Measurements from ENCODE around the gene INO80. TPM values are rescaled to one million over a fixed set of nuclear protein-coding genes. Genes with fewer than 3 reads are reported as not detected.

Gene INO80
- total and polyA plus RNA-seq, 2 donors (not counting 1 experiment from before 2014, with no cell fraction given): 5.7 to 34.0 TPM

DNA sequence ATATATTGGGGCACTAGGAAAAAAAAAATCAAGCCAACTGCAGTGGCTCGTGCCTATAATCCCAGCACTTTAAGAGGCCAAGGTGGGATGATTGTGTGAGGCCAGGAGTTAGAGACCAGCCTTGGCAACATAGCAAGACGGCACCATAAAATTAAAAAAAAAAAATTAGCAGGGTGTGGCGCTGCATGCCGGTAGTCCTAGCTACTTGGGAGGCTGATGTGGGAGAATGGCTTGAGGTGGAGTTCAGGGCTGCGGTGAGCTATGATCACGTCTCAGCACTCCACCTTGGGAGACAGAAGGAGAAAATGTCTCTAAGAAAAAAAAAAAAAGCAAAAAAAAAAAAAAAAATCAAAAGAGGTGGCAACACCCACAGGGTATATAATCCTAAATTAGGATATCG lies 49.6 kb downstream of the INO80 start:
- Histone ChIP-seq H3K4me1 (ENCODE audit: control insufficient read depth, extremely low read depth, insufficient read depth, low read length) (no peaks in the 10 kb centered on the region), H4K20me1 (ENCODE audit: control insufficient read depth, extremely low read depth, insufficient read depth, low read length) (no peaks in the 10 kb centered on the region), H3K36me3 (ENCODE audit: control insufficient read depth, insufficient read depth, low read length) (peaks cover 9% of the 10 kb centered on the region), H3K27ac (ENCODE audit: insufficient read depth, low read length) (no peak overlapping the region), H3K4me3 (replicated peaks in 1 of 4; ENCODE audit: control extremely low read depth in 1 of 4, insufficient read depth in 1 of 4, low read depth in 3 of 4, low read length in 4 of 4) (no peak overlapping the region), H3K9ac (ENCODE audit: insufficient read depth, low read length) (no peak overlapping the region), H3K27me3 (ENCODE audit: control insufficient read depth, insufficient read depth, low read length) (no peaks in the 10 kb centered on the region), H3K9me3 (ENCODE audit: control insufficient read depth, insufficient read depth, low read depth, low read length) (peaks cover 1% of the 10 kb centered on the region), H3K4me2 (ENCODE audit: extremely low read depth, insufficient read depth, low read length) (no peak overlapping the region), H3K79me2 (ENCODE audit: control insufficient read depth, insufficient read depth, low read length) (no peaks in the 10 kb centered on the region), H2AFZ (ENCODE audit: low read length) (no peak overlapping the region)
- no peak for DNase-seq (ENCODE audit: low read depth in 2 of 2)
- no peak for TF ChIP-seq EZH2 (IDR thresholded peaks at IDR 0.05; ENCODE audit: low read length, missing control alignments)
- TF ChIP-seq, protein P1, sequence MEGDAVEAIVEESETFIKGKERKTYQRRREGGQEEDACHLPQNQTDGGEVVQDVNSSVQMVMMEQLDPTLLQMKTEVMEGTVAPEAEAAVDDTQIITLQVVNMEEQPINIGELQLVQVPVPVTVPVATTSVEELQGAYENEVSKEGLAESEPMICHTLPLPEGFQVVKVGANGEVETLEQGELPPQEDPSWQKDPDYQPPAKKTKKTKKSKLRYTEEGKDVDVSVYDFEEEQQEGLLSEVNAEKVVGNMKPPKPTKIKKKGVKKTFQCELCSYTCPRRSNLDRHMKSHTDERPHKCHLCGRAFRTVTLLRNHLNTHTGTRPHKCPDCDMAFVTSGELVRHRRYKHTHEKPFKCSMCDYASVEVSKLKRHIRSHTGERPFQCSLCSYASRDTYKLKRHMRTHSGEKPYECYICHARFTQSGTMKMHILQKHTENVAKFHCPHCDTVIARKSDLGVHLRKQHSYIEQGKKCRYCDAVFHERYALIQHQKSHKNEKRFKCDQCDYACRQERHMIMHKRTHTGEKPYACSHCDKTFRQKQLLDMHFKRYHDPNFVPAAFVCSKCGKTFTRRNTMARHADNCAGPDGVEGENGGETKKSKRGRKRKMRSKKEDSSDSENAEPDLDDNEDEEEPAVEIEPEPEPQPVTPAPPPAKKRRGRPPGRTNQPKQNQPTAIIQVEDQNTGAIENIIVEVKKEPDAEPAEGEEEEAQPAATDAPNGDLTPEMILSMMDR (conservative IDR thresholded peaks at IDR 0.05 in 1 of 2, IDR thresholded peaks at IDR 0.05 in 1 of 2; ENCODE audit: low read depth in 1 of 2, low read length in 2 of 2): no peak

DNA sequence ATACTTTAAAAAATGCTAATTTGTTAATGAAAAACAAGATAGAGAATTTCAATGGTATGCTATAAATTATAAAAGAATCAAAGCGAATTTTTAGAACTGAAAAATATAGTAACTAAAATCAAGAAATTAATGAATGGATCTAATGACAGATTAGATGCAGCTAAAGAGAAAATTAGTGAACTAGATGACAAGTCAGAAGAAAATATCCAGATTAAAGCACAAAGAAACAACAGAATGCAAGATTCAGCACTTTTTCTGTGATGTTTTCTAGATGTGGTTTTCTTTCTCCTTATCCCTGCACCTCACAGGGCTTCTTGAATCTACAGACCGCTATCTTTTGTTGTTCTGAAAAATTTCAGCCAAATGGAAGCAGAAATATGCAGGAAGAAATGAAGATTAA lies 54.4 kb downstream of the INO80 start:
- TF ChIP-seq, protein P1 (conservative IDR thresholded peaks at IDR 0.05 in 1 of 2, IDR thresholded peaks at IDR 0.05 in 1 of 2; ENCODE audit: low read depth in 1 of 2, low read length in 2 of 2): no peak
- no peak for TF ChIP-seq EZH2 (IDR thresholded peaks at IDR 0.05; ENCODE audit: low read length, missing control alignments)

DNA sequence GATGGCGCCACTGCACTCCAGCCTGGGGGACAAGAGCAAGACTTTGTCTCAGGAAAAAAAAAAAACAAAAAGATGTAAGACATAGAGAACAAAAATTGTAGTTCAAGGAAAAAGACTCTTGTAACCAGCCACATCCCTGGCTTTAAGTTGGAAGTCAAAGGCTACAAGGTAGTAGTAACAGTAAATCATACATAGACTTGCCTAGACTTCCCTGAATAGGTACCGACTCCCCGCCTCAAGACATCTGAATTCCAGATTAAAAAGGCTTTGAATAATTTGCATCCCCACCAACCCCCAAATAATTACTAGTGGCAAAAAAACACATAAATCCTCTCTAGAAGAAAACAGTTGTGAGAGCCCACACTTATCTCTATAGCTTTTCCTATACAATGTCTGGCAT lies 55.6 kb downstream of the INO80 start:
- no peak overlapping the region for H3K4me2 ChIP-seq (ENCODE audit: extremely low read depth, insufficient read depth, low read length)
- no peak overlapping the region for H3K9ac ChIP-seq (ENCODE audit: insufficient read depth, low read length)
- TF ChIP-seq, protein P1 (conservative IDR thresholded peaks at IDR 0.05 in 1 of 2, IDR thresholded peaks at IDR 0.05 in 1 of 2; ENCODE audit: low read depth in 1 of 2, low read length in 2 of 2): no peak
- no peak for TF ChIP-seq EZH2 (IDR thresholded peaks at IDR 0.05; ENCODE audit: low read length, missing control alignments)
- no peak overlapping the region for H2AFZ ChIP-seq (ENCODE audit: low read length)
- H4K20me1 ChIP-seq (ENCODE audit: control insufficient read depth, extremely low read depth, insufficient read depth, low read length): no peaks in the 10 kb centered on the region
- H3K4me3 ChIP-seq (replicated peaks in 1 of 4; ENCODE audit: control extremely low read depth in 1 of 4, insufficient read depth in 1 of 4, low read depth in 3 of 4, low read length in 4 of 4): no peak overlapping the region
- H3K27ac ChIP-seq (ENCODE audit: insufficient read depth, low read length): no peak overlapping the region
- no peak for DNase-seq (ENCODE audit: low read depth in 2 of 2)
- H3K27me3 ChIP-seq (ENCODE audit: control insufficient read depth, insufficient read depth, low read length): no peaks in the 10 kb centered on the region
- H3K9me3 ChIP-seq (ENCODE audit: control insufficient read depth, insufficient read depth, low read depth, low read length): peaks cover 1% of the 10 kb centered on the region
- H3K36me3 ChIP-seq (ENCODE audit: control insufficient read depth, insufficient read depth, low read length): peaks cover 5% of the 10 kb centered on the region
- no peaks in the 10 kb centered on the region for H3K4me1 ChIP-seq (ENCODE audit: control insufficient read depth, extremely low read depth, insufficient read depth, low read length)
- no peaks in the 10 kb centered on the region for H3K79me2 ChIP-seq (ENCODE audit: control insufficient read depth, insufficient read depth, low read length)

More for the DNA sequence above, 54.4 kb downstream of the INO80 start:
- H4K20me1 ChIP-seq (ENCODE audit: control insufficient read depth, extremely low read depth, insufficient read depth, low read length): no peaks in the 10 kb centered on the region
- peaks cover 5% of the 10 kb centered on the region for H3K36me3 ChIP-seq (ENCODE audit: control insufficient read depth, insufficient read depth, low read length)
- H3K79me2 ChIP-seq (ENCODE audit: control insufficient read depth, insufficient read depth, low read length): no peaks in the 10 kb centered on the region
- no peak overlapping the region for H3K4me3 ChIP-seq (replicated peaks in 1 of 4; ENCODE audit: control extremely low read depth in 1 of 4, insufficient read depth in 1 of 4, low read depth in 3 of 4, low read length in 4 of 4)
- H3K9ac ChIP-seq (ENCODE audit: insufficient read depth, low read length): no peak overlapping the region
- H3K27me3 ChIP-seq (ENCODE audit: control insufficient read depth, insufficient read depth, low read length): no peaks in the 10 kb centered on the region
- no peak overlapping the region for H2AFZ ChIP-seq (ENCODE audit: low read length)
- H3K4me2 ChIP-seq (ENCODE audit: extremely low read depth, insufficient read depth, low read length): no peak overlapping the region
- no peaks in the 10 kb centered on the region for H3K4me1 ChIP-seq (ENCODE audit: control insufficient read depth, extremely low read depth, insufficient read depth, low read length)
- H3K27ac ChIP-seq (ENCODE audit: insufficient read depth, low read length): no peak overlapping the region
- H3K9me3 ChIP-seq (ENCODE audit: control insufficient read depth, insufficient read depth, low read depth, low read length): peaks cover 1% of the 10 kb centered on the region
- no peak for DNase-seq (ENCODE audit: low read depth in 2 of 2)

Measured in fibroblast of lung (primary cell).